Right renal cortex interstitium (tissue), 3 donors: ENCODE data around the gene EXOC3L1. TPM values are rescaled to one million over a fixed set of nuclear protein-coding genes. Genes with fewer than 3 reads are reported as not detected.

Source experiments
- DNase-seq, 3 donors: peaks; one replicate each; pipeline ENCODE4 v3.0.0-alpha.2; 2013; ENCODE audit warnings: low read depth in 3 of 3, low spot score in 2 of 3
- polyA plus RNA-seq, 3 donors: library from polyadenylated mRNA; unstranded; fragments of 120-200 nt; gene quantifications; one replicate each; pipeline ENCODE4 v1.2.1, GENCODE V29; 2013; ENCODE audit not compliant: insufficient read length in 3 of 3

The EXOC3L1 gene
- polyA plus RNA-seq, 3 donors: 4.2 to 5.6 (median 4.3) TPM

- DNase-seq: no peak
Measured at GRCh38 chr16:67150833-67151396, 39.0 kb downstream of the EXOC3L1 start, which contains the start of gene B3GNT9. TSS of gene B3GNT9 (minus strand) at chr16:67150998. CDS start at chr16:67150485, 513 bp downstream.

DNA sequence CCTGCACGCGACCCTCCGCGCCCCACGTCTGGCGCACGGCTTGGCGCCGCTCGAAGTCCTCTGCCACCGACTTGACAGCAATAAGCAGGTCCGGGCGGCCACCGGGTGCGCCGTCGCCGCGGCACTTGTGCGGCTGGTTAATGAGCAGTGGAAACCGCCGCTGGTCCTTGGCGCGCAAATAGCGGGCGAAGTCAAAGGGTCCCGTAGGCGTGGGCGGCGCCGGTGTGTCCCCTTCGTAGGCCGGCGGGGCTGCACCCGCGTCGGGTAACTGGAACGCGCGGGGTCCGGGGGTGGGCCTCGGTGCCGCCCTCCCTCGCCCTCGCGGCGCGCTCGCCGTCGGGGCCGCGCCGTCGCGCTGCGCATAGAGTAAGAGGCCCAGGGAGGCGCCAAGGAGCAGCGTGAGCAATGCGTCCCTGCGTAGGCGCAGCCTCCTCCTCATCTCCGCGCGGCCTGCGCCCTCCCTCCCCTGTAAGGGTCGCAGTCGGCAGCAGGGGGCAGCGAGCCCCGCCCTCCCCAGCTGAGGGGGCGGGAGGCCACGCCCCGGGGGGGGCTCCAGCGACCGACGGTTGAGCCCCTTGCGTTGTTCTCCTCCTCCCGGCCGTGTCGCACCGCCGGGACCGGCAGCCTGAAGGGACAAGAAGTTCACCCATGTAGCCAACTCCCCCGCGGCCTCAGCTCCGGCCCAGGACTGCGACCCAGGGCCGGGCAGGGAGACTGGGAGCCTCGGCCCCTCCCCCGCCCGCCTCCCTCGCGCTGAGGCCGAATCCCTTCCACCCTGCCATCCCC is 39.7 kb downstream of the EXOC3L1 start:
- DNase-seq: no peak

DNA sequence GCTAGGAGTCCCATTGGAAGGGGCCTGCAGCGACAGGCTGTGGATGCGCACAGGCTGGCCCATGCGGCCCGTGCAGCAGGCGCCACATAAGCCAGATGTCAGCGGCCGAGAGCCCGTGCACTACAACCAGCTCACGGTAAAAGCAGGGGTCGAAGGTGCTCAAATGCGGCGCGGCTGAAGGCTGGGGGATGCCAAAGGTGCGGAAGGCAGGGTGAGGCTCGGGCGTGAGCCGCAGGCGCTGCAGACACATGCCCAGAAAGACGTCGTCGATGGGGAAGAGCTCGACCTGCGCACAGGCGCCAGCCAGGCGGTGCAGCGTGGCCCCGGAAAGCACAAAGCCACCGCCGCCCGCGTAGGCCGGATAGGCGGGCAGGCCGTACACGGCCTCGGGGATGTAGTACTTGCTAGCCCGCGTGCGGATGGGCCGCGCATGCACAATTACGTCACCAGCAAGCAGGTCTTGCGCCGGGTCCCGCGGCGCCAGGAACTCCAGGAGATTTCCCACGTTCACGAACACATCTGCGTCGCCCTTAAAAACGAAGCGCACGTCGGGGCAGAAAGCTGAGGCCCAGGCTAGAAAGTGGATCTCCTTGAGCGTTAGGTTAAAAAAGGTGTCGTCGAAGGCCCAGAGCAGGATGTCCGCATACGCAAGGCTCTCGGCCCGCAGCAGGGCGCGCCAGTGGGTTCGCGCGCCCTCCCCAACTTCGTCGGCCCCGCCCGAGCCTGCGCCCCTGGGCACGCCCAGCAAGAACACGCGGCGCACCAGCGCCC is 40.5 kb downstream of the EXOC3L1 start:
- no peak for DNase-seq

DNA sequence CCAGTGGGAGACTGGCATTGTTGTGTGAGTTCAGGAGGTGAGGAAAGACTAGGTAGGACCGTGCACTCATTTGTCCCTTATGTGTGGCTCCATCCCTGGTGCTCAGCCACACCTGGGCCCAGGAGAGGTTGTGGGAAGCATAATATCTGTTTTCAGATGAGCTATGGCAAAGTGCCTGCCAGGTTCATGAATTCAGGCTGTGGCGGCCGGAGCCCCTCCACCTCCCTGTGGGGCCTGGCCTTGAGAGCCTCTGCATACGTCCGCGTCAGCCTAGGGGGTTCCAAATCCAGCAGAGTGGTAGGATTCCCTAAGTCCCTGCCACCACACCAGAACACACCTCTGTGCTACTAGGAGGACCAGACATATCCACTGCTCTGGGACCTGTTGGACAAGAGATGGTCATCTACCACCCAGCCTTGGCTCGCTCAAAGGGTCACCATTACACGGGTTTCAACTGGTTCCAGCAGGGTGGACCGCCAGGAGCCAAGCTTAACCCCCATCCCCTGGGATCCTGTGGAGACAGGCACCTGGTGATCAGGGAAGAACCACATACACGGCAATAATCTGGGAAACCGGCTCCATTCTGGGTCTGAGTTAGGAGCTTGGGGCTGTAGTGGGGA is 41.2 kb downstream of the EXOC3L1 start:
- no peak for DNase-seq

DNA sequence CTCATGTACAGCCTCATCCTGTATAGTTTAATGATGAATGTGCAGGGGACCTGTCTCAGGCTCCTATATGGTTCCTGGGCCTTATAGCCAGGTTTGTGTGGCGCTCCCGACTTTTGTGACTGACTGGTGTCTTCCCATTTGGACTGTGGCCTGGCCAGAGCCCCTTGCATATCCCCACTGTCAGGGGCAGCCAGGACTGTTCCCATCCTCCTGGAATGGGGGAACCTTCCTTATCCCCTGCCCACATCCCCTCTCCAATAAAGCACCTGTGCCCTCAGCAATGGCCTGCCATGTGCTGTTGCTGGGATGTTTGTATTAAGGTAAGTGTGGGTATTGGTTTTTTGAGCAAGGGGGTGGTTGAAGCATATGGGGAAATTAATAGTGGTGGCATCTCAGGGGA is 41.7 kb downstream of the EXOC3L1 start:
- DNase-seq: no peak

DNA sequence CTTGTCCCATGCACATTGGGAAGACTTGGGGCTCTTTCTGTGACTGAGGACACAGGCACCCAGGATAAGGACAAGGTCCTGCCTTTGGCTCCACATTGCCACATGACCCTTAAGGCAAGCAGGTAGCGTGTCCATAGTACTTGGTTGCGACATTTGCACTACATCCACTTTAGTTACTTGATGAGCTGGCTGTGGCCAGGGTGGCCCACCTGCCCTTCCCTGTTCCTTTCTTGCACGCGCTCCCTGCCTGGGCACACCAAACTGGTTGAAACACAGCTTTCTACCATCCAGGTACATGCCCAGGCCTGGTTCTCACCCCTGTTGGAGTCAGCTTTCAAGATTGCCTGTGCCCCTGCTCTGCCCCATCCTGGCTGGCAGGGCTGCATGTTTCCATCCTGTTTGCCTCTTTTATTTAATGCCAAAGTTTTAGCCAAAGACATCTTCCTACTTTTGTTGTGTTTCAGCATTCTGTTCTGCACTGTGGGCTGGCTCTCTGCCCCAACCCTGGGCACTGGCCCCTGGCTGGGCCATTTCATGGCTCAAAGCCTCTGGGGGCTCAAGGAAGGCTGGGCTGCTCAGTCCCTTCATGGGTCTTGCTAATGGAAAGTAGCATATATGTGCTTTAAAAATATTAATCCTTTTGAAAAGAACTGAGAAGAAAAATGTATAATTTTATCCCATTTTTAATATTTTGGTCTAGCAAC is 42.3 kb downstream of the EXOC3L1 start:
- DNase-seq: no peak

GRCh38 chr16:67146523-67147357 is 43.2 kb downstream of the EXOC3L1 start:
- DNase-seq: no peak

DNA sequence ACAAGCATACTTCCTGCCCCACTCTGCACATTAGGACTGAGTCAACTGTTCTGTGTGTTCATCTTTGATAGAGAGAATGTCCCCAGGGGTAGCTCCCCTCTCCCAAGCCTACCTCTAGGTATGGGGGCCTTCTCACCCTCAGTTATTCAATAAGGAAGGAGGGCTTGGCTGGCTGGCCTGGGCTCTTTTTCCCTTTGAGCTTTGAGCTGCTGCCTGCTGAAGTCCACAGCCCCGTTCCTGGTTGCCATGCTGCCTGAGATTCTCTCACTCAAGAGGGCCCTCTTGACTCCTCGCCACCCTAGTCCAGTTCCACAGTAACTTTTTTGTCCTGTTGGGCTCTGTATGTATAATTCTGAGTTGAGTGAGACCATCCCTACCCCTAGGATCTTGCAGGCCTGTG is 44.2 kb downstream of the EXOC3L1 start:
- no peak for DNase-seq

- no peak for DNase-seq
Measured at GRCh38 chr16:67144943-67145342, 45.0 kb downstream of the EXOC3L1 start.

DNA sequence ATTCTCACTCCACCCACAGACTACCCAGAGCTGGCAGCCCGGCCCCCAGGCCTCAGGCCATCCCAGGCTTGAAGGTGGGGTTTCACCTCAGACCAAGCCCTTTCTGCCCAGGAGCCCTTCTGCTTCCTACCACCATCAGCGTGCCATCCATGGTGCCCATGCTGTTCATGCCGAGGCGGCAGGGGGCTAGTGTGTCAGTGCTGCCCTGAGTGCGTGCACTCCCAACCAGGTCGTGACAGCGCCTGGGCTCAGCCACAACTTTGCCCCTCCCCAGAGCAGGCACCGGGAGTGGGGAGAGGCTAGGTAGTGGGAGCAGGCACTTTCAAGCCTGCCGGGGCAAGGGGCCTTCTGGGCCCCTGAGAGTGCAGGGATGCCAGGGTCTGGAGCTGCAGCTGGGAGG is 47.6 kb downstream of the EXOC3L1 start:
- DNase-seq: no peak

GRCh38 chr16:67141391-67141790 is 48.5 kb downstream of the EXOC3L1 start:
- no peak for DNase-seq

DNA sequence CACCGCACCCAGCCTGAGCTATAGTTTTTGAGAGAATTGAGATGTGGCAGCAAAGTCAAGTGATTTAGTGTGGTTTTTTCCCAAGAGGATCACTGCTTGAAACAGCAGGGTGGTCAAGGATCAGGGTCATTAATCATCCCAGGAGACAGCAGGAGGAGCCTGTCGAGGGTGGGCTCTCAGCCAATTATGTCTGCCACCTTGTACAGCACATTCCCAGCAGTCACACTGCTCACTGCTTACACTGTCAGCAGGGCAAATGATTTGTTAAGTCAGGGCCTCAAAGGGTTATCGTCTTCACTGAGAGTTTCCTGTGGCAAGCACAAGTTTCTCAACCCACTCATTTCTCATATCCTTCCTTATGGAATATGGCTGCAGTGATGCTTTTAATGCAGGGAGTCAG is 52.3 kb downstream of the EXOC3L1 start:
- DNase-seq: no peak

Other genes starting within 250 kb of the EXOC3L1 start
- 1 to 10 TPM; 1.3 to 3.1 (median 1.8) TPM for gene CES3, start 228.9 kb downstream of the EXOC3L1 start, polyA plus RNA-seq
- gene CES4A, start 201.5 kb downstream of the EXOC3L1 start, polyA plus RNA-seq: 1 to 10 TPM; 6.1 to 6.8 (median 6.7) TPM
- 10 to 100 TPM; 64.9 to 70.8 (median 66.6) TPM for gene CBFB, start 161.0 kb downstream of the EXOC3L1 start, polyA plus RNA-seq
- 10 to 100 TPM; 22.9 to 26.7 (median 23.1) TPM for gene PHAF1, start 80.2 kb downstream of the EXOC3L1 start, polyA plus RNA-seq
- 1 to 10 TPM; 9.0 to 9.8 (median 9.1) TPM for gene B3GNT9, start 39.1 kb downstream of the EXOC3L1 start, polyA plus RNA-seq
- 1 to 10 TPM; 3.5 to 4.3 (median 3.8) TPM for gene TRADD, start 30.2 kb downstream of the EXOC3L1 start, polyA plus RNA-seq
- gene FBXL8, start 30.2 kb downstream of the EXOC3L1 start, polyA plus RNA-seq: under 1 TPM; 0.96 to 1.00 (median 0.96) TPM
- gene HSF4, start 25.4 kb downstream of the EXOC3L1 start, polyA plus RNA-seq: 1 to 10 TPM; 1.1 to 1.3 (median 1.2) TPM
- gene NOL3, start 19.6 kb downstream of the EXOC3L1 start, polyA plus RNA-seq: 1 to 10 TPM; 3.9 to 4.3 (median 4.2) TPM
- gene MATCAP1, start 6.2 kb downstream of the EXOC3L1 start, polyA plus RNA-seq: 10 to 100 TPM; 22.7 to 28.4 (median 27.3) TPM
- gene E2F4, start 2.0 kb upstream of the EXOC3L1 start, polyA plus RNA-seq: 10 to 100 TPM; 51.1 to 55.7 (median 53.0) TPM
- gene ELMO3, start 9.0 kb upstream of the EXOC3L1 start, polyA plus RNA-seq: 1 to 10 TPM; 4.3 to 5.5 (median 4.9) TPM
- 10 to 100 TPM; 38.1 to 43.2 (median 43.0) TPM for gene TMEM208, start 37.0 kb upstream of the EXOC3L1 start, polyA plus RNA-seq
- gene FHOD1, start 57.3 kb upstream of the EXOC3L1 start, polyA plus RNA-seq: 10 to 100 TPM; 32.9 to 38.9 (median 33.0) TPM
- 1 to 10 TPM; 2.4 to 3.6 (median 2.9) TPM for gene SLC9A5, start 58.8 kb upstream of the EXOC3L1 start, polyA plus RNA-seq
- 10 to 100 TPM; 13.4 to 14.3 (median 13.8) TPM for gene PLEKHG4, start 89.4 kb upstream of the EXOC3L1 start, polyA plus RNA-seq
- gene KCTD19, start 136.6 kb upstream of the EXOC3L1 start, polyA plus RNA-seq: 1 to 10 TPM in 2 of 3 donors, under 1 TPM in 1; 0.44 to 1.2 (median 1.0) TPM
- gene LRRC36, start 136.7 kb upstream of the EXOC3L1 start, polyA plus RNA-seq: 1 to 10 TPM; 3.2 to 4.6 (median 3.7) TPM
- 10 to 100 TPM; 54.6 to 62.9 (median 58.7) TPM for gene TPPP3, start 203.4 kb upstream of the EXOC3L1 start, polyA plus RNA-seq
- 1 to 10 TPM; 9.1 to 9.9 (median 9.7) TPM for gene ZDHHC1, start 226.3 kb upstream of the EXOC3L1 start, polyA plus RNA-seq
- gene HSD11B2, start 241.0 kb upstream of the EXOC3L1 start, polyA plus RNA-seq: 10 to 100 TPM; 44.4 to 54.9 (median 45.6) TPM